HCT116 (cell line): ENCODE data around the gene ANAPC4.

ENCODE experiments used
- CTCF ChIP-seq, 3 experiments: fragments of 200-600 bp in 1 of 3; sonication (generic) in 1 of 3; IDR thresholded peaks in 2 of 3; conservative IDR thresholded peaks in 1 of 3; 2 replicates each; pipeline ENCODE4 v1.5.1; 2012 to 2017; ENCODE audit warnings: low read depth in 2 of 3, low read length in 2 of 3, antibody characterized with exemption in 1 of 3, borderline replicate concordance in 1 of 3, control low read depth in 1 of 3, mild to moderate bottlenecking in 1 of 3, mixed read lengths in 1 of 3, mixed run types in 1 of 3, moderate library complexity in 1 of 3; ENCODE audit not compliant: insufficient read depth in 1 of 3
- TCF7L2 ChIP-seq: IDR thresholded peaks from 2 replicates; pipeline ENCODE4 v1.7.0; 2011; ENCODE audit warnings: borderline replicate concordance, inconsistent platforms; ENCODE audit not compliant: insufficient read depth, insufficient read length; ENCODE audit errors: extremely low read depth
- TF ChIP-seq, protein P1 (sequence below): IDR thresholded peaks from 2 replicates; pipeline ENCODE4 v1.6.1; 2012

- TF ChIP-seq CTCF (IDR thresholded peaks at IDR 0.05 in 2 of 3, conservative IDR thresholded peaks at IDR 0.05 in 1 of 3; ENCODE audit: borderline replicate concordance in 1 of 3, insufficient read depth in 1 of 3, low read depth in 2 of 3, low read length in 2 of 3) (no peak), TCF7L2 (no peak)
- TF ChIP-seq, protein P1, sequence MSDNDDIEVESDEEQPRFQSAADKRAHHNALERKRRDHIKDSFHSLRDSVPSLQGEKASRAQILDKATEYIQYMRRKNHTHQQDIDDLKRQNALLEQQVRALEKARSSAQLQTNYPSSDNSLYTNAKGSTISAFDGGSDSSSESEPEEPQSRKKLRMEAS: no peak
These were observed 90.8 kb downstream of the ANAPC4 start for GRCh38 chr4:25467843-25468242.
